GM12878 (cell line): ENCODE results near the gene IRGM. TPM values are rescaled to one million over a fixed set of nuclear protein-coding genes. Genes with fewer than 3 reads are reported as not detected.
"Not testable (repeated sequence)": the region's sequence is repeated elsewhere in the genome, so short reads cannot be mapped to it uniquely, and the experiment has no call there.

ENCODE experiments used
- ATAC-seq: fragments of 200-7000 bp; cut with Tn5 transposase; 3 replicates; pipeline ENCODE4 v1.9.1; 2020; ENCODE audit warnings: mild to moderate bottlenecking, moderate library complexity
- Bru-seq: library from RNA; stranded (reverse); fragments of 400-500 nt; gene quantifications from one replicate; lab custom pipeline; 2021; lab: Mats Ljungman, UMichigan
- BruChase-seq, 2 experiments: library from RNA; stranded (reverse); fragments of 400-500 nt; gene quantifications; one replicate each; lab custom pipeline; 2021; lab: Mats Ljungman, UMichigan
- BruUV-seq: library from RNA; stranded (reverse); fragments of 400-500 nt; replicated peaks from 2 replicates; lab custom pipeline; 2021; lab: Mats Ljungman, UMichigan
- CTCF ChIA-PET: fragments of 300-600 bp; sonication (Branson Sonifier 250); formaldehyde crosslinking; extraction: SDS; loops from one replicate; lab custom pipeline; 2021; ENCODE audit warnings: inconsistent platforms; lab: Yijun Ruan, JAX
- POLR2A ChIA-PET: fragments of 350-600 bp; formaldehyde crosslinking; extraction: SDS; loops from one replicate; lab custom pipeline; 2021; ENCODE audit warnings: inconsistent platforms; lab: Charles Lee
- RAD21 ChIA-PET: fragments of 300-600 bp; sonication (Branson Sonifier 250); formaldehyde crosslinking; loops from one replicate; lab custom pipeline; 2023; ENCODE audit warnings: antibody characterized with exemption; ENCODE audit not compliant: unreplicated experiment; lab: Charles Lee
- SMC1A ChIA-PET: fragments of 300-600 bp; sonication (Branson Sonifier 250); formaldehyde crosslinking; loops from one replicate; lab custom pipeline; 2023; ENCODE audit not compliant: unreplicated experiment, uncharacterized antibody; lab: Charles Lee
- DNase-seq: peaks from one replicate; pipeline ENCODE4 v3.0.0-alpha.2; 2011; ENCODE audit warnings: low read depth, low spot score
- FAIRE-seq: peaks from 3 replicates; lab custom pipeline; 2011; peaks lifted over from hg19 to GRCh38; lab: Jason Lieb, UNC
- H2AFZ ChIP-seq: 2 replicates; pipeline ENCODE4 v1.6.0; 2011; ENCODE audit warnings: low read depth, low read length, control low read depth; ENCODE audit not compliant: control insufficient read depth
- H3K27ac ChIP-seq: 2 replicates; pipeline ENCODE4 v1.5.1; 2011; ENCODE audit warnings: control low read depth; ENCODE audit not compliant: control insufficient read depth, insufficient read depth
- H3K27me3 ChIP-seq, 2 experiments: replicated peaks in 1 of 2; 2 replicates each; pipeline versions ENCODE4 v1.6.0 to v1.6.1; 2011; ENCODE audit warnings: low read length in 1 of 2; ENCODE audit not compliant: control insufficient read depth in 2 of 2, insufficient read depth in 2 of 2
- H3K36me3 ChIP-seq, 2 experiments: 2 replicates each; pipeline ENCODE4 v1.5.1; 2011; ENCODE audit warnings: low read length in 1 of 2; ENCODE audit not compliant: control insufficient read depth in 2 of 2, insufficient read depth in 2 of 2
- H3K4me1 ChIP-seq: 2 replicates; pipeline ENCODE4 v1.6.1; 2011; ENCODE audit warnings: mild to moderate bottlenecking, low read length, moderate library complexity, mixed read lengths; ENCODE audit not compliant: control insufficient read depth, insufficient read depth
- H3K4me2 ChIP-seq: 2 replicates; pipeline ENCODE4 v1.6.0; 2011; ENCODE audit warnings: control low read depth; ENCODE audit not compliant: control insufficient read depth, insufficient read depth
- H3K4me3 ChIP-seq: fragments of 200-600 bp; sonication (generic); 2 replicates; pipeline ENCODE4 v1.5.1; 2016
- H3K79me2 ChIP-seq: 2 replicates; pipeline ENCODE4 v1.6.0; 2011; ENCODE audit warnings: low read length; ENCODE audit not compliant: control insufficient read depth, insufficient read depth
- H3K9ac ChIP-seq: 2 replicates; pipeline ENCODE4 v1.8.0; 2011; ENCODE audit warnings: low read length, control low read depth, mixed read lengths; ENCODE audit not compliant: control insufficient read depth, insufficient read depth
- H3K9me3 ChIP-seq: replicated peaks from 3 replicates; pipeline ENCODE4 v1.5.1; 2011; ENCODE audit warnings: mild to moderate bottlenecking, low read length; ENCODE audit not compliant: control insufficient read depth, insufficient read depth
- H4K20me1 ChIP-seq: 2 replicates; pipeline ENCODE4 v1.6.0; 2011; ENCODE audit not compliant: control insufficient read depth, insufficient read depth
- NFYB ChIP-seq: IDR thresholded peaks from 2 replicates; pipeline ENCODE4 v1.6.1; 2011; ENCODE audit warnings: low read depth, mild to moderate bottlenecking, low read length, improper control_type of control experiment, moderate library complexity; ENCODE audit not compliant: insufficient read depth
- WGBS: methylation state at CpG from one replicate; pipeline ENCODE4 v1.1.6; 2016; ENCODE audit warnings: low lambda C conversion rate; ENCODE audit not compliant: insufficient replicate concordance, insufficient coverage; ENCODE audit errors: missing lambda C conversion rate; 5-methylcytosine and 5-hydroxymethylcytosine counted together
- in situ Hi-C: fragments of 300-500 bp; cut with MboI; formaldehyde crosslinking; loops from 9 replicates; pipeline ENCODE4 v1.14.3; 2018; ENCODE audit warnings: mixed read lengths
- intact Hi-C: fragments of 100-400 bp; cut with micrococcal nuclease; formaldehyde crosslinking; loops from one replicate; pipeline ENCODE4 v1.14.2; 2022; ENCODE audit not compliant: unreplicated experiment
- long read RNA-seq, 2 experiments: library from polyadenylated mRNA; unstranded; transcript quantifications; one replicate each; pipeline ENCODE4 v2.0.0, GENCODE V29; 2019 to 2020
- polyA minus RNA-seq, 3 experiments: library from RNA; depleted of rRNA, polyadenylated mRNA; stranded (reverse); fragments of >200 nt; gene quantifications; 2 replicates each; pipeline ENCODE4 v1.2.3, GENCODE V29; 2011
- polyA plus RNA-seq, 11 experiments: library from polyadenylated mRNA; depleted of rRNA in 4 of 11; unstranded in 6 of 11; stranded (reverse) in 5 of 11; fragments of >200 nt; fragmentation: Nextera tagmentation in 4 of 11; fragmentation: Illumina TruSeq in 1 of 11; extraction: Ambion mirVana in 4 of 11; extraction: Trizol in 1 of 11; gene quantifications; 1 replicate in 1 of 11; 2 replicates in 10 of 11; pipeline versions ENCODE4 v1.2.1 to v1.2.3, GENCODE V29; 2011 to 2016; ENCODE audit warnings: inconsistent platforms in 2 of 11, missing spikeins in 2 of 11, low read depth in 1 of 11
- total RNA-seq, 4 experiments: library from RNA; depleted of rRNA in 3 of 4; stranded (reverse); fragments of >200 nt in 3 of 4; fragmentation: Illumina TruSeq in 1 of 4; extraction: Trizol in 1 of 4; gene quantifications; 2 replicates each; pipeline versions ENCODE4 v1.2.1 to v1.2.3, GENCODE V29; 2013 to 2021

The IRGM gene, protein sequence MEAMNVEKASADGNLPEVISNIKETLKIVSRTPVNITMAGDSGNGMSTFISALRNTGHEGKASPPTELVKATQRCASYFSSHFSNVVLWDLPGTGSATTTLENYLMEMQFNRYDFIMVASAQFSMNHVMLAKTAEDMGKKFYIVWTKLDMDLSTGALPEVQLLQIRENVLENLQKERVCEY
- 0.81 and 1.7 TPM in 2 replicates for total RNA-seq (2013; cell fraction: nucleolus; rRNA removed)
- total RNA-seq (2014; rRNA removed) (0.28 and 0.60 TPM in 2 replicates), total RNA-seq (2014; rRNA removed; fragmentation: Illumina TruSeq; extraction: Trizol) (0.31 and 0.32 TPM in 2 replicates), total RNA-seq (2021) (0.38 TPM in 1 of 2 replicates, not detected in the other), polyA plus RNA-seq (2011; rRNA removed) (0.22 and 0.23 TPM in 2 replicates), polyA plus RNA-seq (2014; fragmentation: Illumina TruSeq; extraction: Trizol) (0.14 and 0.25 TPM in 2 replicates), polyA plus RNA-seq (2014; fragmentation: Nextera tagmentation; extraction: Ambion mirVana) (under 1 TPM; 0.11 to 0.24 TPM), polyA plus RNA-seq (2014; rRNA removed) (0.15 TPM in 1 of 2 replicates, not detected in the other), polyA plus RNA-seq (2016; fragmentation: Nextera tagmentation; extraction: Ambion mirVana) (under 1 TPM in 1 of 2 experiments, not detected in 1; 0.30 TPM), polyA minus RNA-seq (2011; rRNA and poly(A)+ RNA removed) (0.51 and 1.1 TPM in 2 replicates), Bru-seq, nascent RNA (percentile 26 among the genes with signal in this experiment), BruChase-seq, experiment 1, labeled RNA remaining after a 6-hour chase (percentile 24 among the genes with signal in this experiment), BruChase-seq, experiment 2, labeled RNA remaining after a 2-hour chase (percentile 34 among the genes with signal in this experiment)
- polyA plus RNA-seq (2011; ENCODE audit: low read depth), result 0.54 TPM
- polyA plus RNA-seq (2011; cell fraction: cytosol; rRNA removed), result 0.16 and 0.23 TPM in 2 replicates
- polyA plus RNA-seq (2011; cell fraction: nucleus; rRNA removed), result 0.76 and 0.84 TPM in 2 replicates
- 0.22 and 0.42 TPM in 2 replicates for polyA plus RNA-seq (2012)
- polyA minus RNA-seq (2011; cell fraction: cytosol; rRNA and poly(A)+ RNA removed), result not detected in 2 replicates
- 1.1 and 2.3 TPM in 2 replicates for polyA minus RNA-seq (2011; cell fraction: nucleus; rRNA and poly(A)+ RNA removed)
- long read RNA-seq, experiment 1, result 0 reads
- long read RNA-seq, experiment 2, partial matches to known transcripts, result 0 of 2 reads
- long read RNA-seq, experiment 2, other reads (novel, unspliced or antisense), result 1 of 2 reads

DNA sequence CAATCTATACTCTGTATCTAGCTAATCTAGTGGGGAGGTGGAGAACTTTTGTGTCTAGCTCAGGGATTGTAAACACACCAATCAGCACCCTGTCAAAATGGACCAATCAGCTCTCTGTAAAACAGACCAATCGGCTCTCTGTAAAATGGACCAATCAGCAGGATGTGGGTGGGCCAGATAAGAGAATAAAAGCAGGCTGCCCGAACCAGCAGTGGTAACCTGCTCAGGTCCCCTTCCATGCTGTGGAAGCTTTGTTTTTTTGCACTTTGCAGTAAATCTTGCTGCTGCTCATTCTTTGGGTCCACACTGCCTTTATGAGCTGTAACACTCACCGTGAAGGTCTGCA lies at the start of gene IRGM:
IRGM (plus strand) TSS at position 214 of the 346 bp plus-strand sequence. CDS start 1,603 bp downstream, outside the sequence.
- DNase-seq, FAIRE-seq, H3K9me3 ChIP-seq, BruUV-seq, H3K9ac ChIP-seq, H4K20me1 ChIP-seq, H3K27me3 ChIP-seq, H3K36me3 ChIP-seq, H3K79me2 ChIP-seq, H3K4me1 ChIP-seq, H3K27ac ChIP-seq: not testable (repeated sequence)
- ChIA-PET RAD21 (interaction anchor here (1.1 to 3.9 kb wide), 22 partner anchors 39 to 484 kb away, joined by 3 to 43 read pairs (median 4); partner anchors contain the start of genes RBM22 and SMIM3), POLR2A (interaction anchor here (1.0 to 2.0 kb wide), 2 partner anchors 146 to 286 kb away, joined by 3 to 8 read pairs; partner anchors contain the start of gene RBM22), CTCF (interaction anchor here (0.8 to 4.0 kb wide), 30 partner anchors 9 to 470 kb away, joined by 3 to 90 read pairs (median 5); partner anchors contain the start of genes MYOZ3, RBM22 and SMIM3), SMC1A (interaction anchor here (0.9 to 3.8 kb wide), 19 partner anchors 8 to 447 kb away, joined by 3 to 40 read pairs (median 3); partner anchors contain the start of genes DCTN4 and RBM22)
- intact Hi-C loops (loop anchor here (5.0 kb wide), 2 partner anchors 189 to 389 kb away; no protein-coding TSS in a partner anchor), in situ Hi-C loops (loop anchor here (5.0 kb wide), 3 partner anchors 49 to 389 kb away; no protein-coding TSS in a partner anchor)
- WGBS, result 20% methylated on average over 3 of the region's 3 CpGs
- H2AFZ ChIP-seq, result peak within 1 kb of the TSS; percentile 84
- peak; percentile 41 for ATAC-seq
- TF ChIP-seq NFYB, result peak; percentile 63; the same call in 1 of the 2 replicates
- peak within 1 kb of the TSS; percentile 93 for H3K4me2 ChIP-seq
- H3K4me3 ChIP-seq, result peak within 1 kb of the TSS; percentile 32; the same call in 1 of the 2 replicates
